Stomach (tissue), 4 donors: ENCODE data around the gene SPACA7.

Experiments
- EP300 ChIP-seq: sonication (generic); formaldehyde crosslinking; IDR thresholded peaks from one replicate; pipeline ENCODE4 v1.6.1; 2017; ENCODE audit warnings: antibody characterized with exemption
- POLR2AphosphoS5 ChIP-seq, 3 donors: sonication (generic); formaldehyde crosslinking; IDR thresholded peaks; one replicate each; pipeline ENCODE4 v1.6.1; 2016; ENCODE audit warnings: antibody characterized with exemption in 3 of 3
- TF ChIP-seq, protein P1 (sequence below), 7 experiments: fragments of 450-650 bp in 4 of 7; fragments of 200-600 bp in 3 of 7; sonication (generic) in 3 of 7; IDR thresholded peaks; one replicate each; pipeline ENCODE4 v1.5.1; 2016 to 2019; ENCODE audit warnings: antibody characterized with exemption in 7 of 7, control low read depth in 2 of 7, mild to moderate bottlenecking in 1 of 7

DNA sequence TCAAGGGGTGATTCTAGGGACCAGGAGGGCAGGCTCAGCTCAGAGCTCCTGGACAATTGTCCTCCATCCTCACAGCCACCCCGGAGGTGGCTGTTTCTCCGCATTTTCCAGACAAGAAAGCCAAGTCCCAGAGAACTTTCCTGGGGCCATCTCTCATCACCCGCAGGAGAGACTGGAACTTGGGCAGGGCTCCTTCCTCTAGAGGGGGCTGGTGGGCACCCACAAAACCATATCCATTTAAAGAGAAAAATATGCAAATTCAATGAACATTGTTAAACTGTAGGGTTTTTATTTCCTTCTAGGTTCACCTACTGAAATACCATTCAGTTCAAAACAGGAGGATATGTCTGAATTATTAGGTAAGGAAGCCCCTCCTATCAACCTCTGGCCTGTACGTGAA, 16.6 kb downstream of the SPACA7 start:
- TF ChIP-seq EP300 (no peak), POLR2AphosphoS5 (IDR thresholded peaks at IDR 0.05) (no peak)
- TF ChIP-seq, protein P1, sequence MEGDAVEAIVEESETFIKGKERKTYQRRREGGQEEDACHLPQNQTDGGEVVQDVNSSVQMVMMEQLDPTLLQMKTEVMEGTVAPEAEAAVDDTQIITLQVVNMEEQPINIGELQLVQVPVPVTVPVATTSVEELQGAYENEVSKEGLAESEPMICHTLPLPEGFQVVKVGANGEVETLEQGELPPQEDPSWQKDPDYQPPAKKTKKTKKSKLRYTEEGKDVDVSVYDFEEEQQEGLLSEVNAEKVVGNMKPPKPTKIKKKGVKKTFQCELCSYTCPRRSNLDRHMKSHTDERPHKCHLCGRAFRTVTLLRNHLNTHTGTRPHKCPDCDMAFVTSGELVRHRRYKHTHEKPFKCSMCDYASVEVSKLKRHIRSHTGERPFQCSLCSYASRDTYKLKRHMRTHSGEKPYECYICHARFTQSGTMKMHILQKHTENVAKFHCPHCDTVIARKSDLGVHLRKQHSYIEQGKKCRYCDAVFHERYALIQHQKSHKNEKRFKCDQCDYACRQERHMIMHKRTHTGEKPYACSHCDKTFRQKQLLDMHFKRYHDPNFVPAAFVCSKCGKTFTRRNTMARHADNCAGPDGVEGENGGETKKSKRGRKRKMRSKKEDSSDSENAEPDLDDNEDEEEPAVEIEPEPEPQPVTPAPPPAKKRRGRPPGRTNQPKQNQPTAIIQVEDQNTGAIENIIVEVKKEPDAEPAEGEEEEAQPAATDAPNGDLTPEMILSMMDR (IDR thresholded peaks at IDR 0.05): no peak
